ENCODE results near the gene COX18. TPM values are rescaled to one million over a fixed set of nuclear protein-coding genes. Genes with fewer than 3 reads are reported as not detected.

COX18 gene
- total RNA-seq, 4 donors from 2014 or later, result 10.9 to 20.1 (median 18.4) TPM

DNA sequence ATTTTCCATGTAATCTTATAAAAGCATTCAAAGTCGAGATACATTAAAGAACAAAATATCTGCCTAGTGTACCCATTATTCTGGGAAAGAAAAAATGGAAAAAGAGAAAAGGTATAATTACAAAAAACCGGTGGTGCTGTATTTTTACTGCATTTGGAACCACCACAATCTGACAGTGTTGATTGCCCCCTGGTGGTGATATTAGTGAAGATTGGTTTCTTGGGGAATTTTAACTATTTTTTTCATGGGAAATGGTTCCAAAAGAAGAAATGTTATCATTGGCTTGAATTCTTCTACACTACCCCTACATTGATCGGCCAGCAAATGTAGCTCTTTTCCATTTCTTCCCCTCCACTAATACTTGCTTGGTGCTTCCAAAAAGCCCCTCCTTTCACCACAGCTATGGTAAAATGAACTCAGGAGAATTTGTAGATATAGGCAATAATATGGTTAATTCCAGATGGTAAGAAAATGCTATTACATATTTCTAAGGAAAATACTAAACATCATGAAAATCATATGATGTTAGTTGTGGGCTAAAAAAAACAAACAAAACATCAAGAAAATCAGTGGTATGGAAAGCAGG lies 50.0 kb downstream of the COX18 start:
- H3K4me1 ChIP-seq, result no peaks in the 10 kb centered on the region
- H3K4me3 ChIP-seq, result no peak overlapping the region
- H3K27me3 ChIP-seq, result no peaks in the 10 kb centered on the region
- no peak for DNase-seq
- intact Hi-C loops (cut with DNase I; ENCODE audit: low total_unique reads), result loop anchor here (10.0 kb wide), 1 partner anchor 515 kb away; no protein-coding TSS in a partner anchor
- no peak overlapping the region for H3K27ac ChIP-seq
- in situ Hi-C loops (cut with MboI; ENCODE audit: low pct_ligation_motif_present in 1 of 4, low pct_unique_long_range_greater_than_20kb in 1 of 4, low sequenced_read_pairs in 3 of 4), result loop anchor here (10.0 to 25.0 kb wide), 5 partner anchors 307 to 732 kb away; no protein-coding TSS in a partner anchor
- TF ChIP-seq, protein P1, sequence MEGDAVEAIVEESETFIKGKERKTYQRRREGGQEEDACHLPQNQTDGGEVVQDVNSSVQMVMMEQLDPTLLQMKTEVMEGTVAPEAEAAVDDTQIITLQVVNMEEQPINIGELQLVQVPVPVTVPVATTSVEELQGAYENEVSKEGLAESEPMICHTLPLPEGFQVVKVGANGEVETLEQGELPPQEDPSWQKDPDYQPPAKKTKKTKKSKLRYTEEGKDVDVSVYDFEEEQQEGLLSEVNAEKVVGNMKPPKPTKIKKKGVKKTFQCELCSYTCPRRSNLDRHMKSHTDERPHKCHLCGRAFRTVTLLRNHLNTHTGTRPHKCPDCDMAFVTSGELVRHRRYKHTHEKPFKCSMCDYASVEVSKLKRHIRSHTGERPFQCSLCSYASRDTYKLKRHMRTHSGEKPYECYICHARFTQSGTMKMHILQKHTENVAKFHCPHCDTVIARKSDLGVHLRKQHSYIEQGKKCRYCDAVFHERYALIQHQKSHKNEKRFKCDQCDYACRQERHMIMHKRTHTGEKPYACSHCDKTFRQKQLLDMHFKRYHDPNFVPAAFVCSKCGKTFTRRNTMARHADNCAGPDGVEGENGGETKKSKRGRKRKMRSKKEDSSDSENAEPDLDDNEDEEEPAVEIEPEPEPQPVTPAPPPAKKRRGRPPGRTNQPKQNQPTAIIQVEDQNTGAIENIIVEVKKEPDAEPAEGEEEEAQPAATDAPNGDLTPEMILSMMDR (IDR thresholded peaks at IDR 0.05), result peak; percentile 50 to 67 (median 65)
- TF ChIP-seq POLR2AphosphoS5 (IDR thresholded peaks at IDR 0.05) (no peak), POLR2A (IDR thresholded peaks at IDR 0.05) (no peak)
- H3K36me3 ChIP-seq, result no peaks in the 10 kb centered on the region
- 2 to 4% methylated on average over 3 of the region's 3 CpGs for WGBS, 2 donors (ENCODE audit: low coverage in 1 of 2)
- H3K9me3 ChIP-seq, result no peaks in the 10 kb centered on the region

GRCh38 chr4:73018595-73018994 lies 50.9 kb downstream of the COX18 start:
- TF ChIP-seq POLR2AphosphoS5 (IDR thresholded peaks at IDR 0.05), result no peak
- TF ChIP-seq, protein P1 (IDR thresholded peaks at IDR 0.05), result no peak
- no peak for TF ChIP-seq POLR2A (IDR thresholded peaks at IDR 0.05)
- no peak for TF ChIP-seq EP300 (IDR thresholded peaks at IDR 0.05; ENCODE audit: low read depth)
- H3K9me3 ChIP-seq, result no peaks in the 10 kb centered on the region
- no peaks in the 10 kb centered on the region for H3K4me1 ChIP-seq
- H3K36me3 ChIP-seq, result no peaks in the 10 kb centered on the region
- intact Hi-C loops (cut with DNase I; ENCODE audit: low total_unique reads) (no loop called here), in situ Hi-C loops (cut with MboI; ENCODE audit: low pct_ligation_motif_present in 1 of 4, low pct_unique_long_range_greater_than_20kb in 1 of 4, low sequenced_read_pairs in 3 of 4) (loop anchor here (10.0 to 25.0 kb wide), 5 partner anchors 306 to 731 kb away; no protein-coding TSS in a partner anchor)
- no peak for DNase-seq
- no peaks in the 10 kb centered on the region for H3K27me3 ChIP-seq
- H3K27ac ChIP-seq, result no peak overlapping the region
- H3K4me3 ChIP-seq, result no peak overlapping the region
- WGBS, 2 donors (ENCODE audit: low coverage in 1 of 2), result 90 to 98% methylated on average over 6 of the region's 6 CpGs

- H3K36me3 ChIP-seq, result no peaks in the 10 kb centered on the region
- H3K27ac ChIP-seq, result no peak overlapping the region
- in situ Hi-C loops (cut with MboI; ENCODE audit: low pct_ligation_motif_present in 1 of 4, low pct_unique_long_range_greater_than_20kb in 1 of 4, low sequenced_read_pairs in 3 of 4), result loop anchor here (10.0 to 25.0 kb wide), 5 partner anchors 301 to 726 kb away; no protein-coding TSS in a partner anchor
- intact Hi-C loops (cut with DNase I; ENCODE audit: low total_unique reads), result no loop called here
- H3K27me3 ChIP-seq, result no peaks in the 10 kb centered on the region
- no peaks in the 10 kb centered on the region for H3K9me3 ChIP-seq
- TF ChIP-seq POLR2AphosphoS5 (IDR thresholded peaks at IDR 0.05) (no peak), EP300 (IDR thresholded peaks at IDR 0.05; ENCODE audit: low read depth) (no peak), POLR2A (IDR thresholded peaks at IDR 0.05) (no peak)
- TF ChIP-seq, protein P1 (IDR thresholded peaks at IDR 0.05), result no peak
- H3K4me3 ChIP-seq, result no peak overlapping the region
- H3K4me1 ChIP-seq, result no peaks in the 10 kb centered on the region
- WGBS, 2 donors (ENCODE audit: low coverage in 1 of 2), result 55 to 83% methylated on average over 1 of the region's 1 CpG
- DNase-seq, result no peak
Observed at GRCh38 chr4:73013310-73013709, 56.2 kb downstream of the COX18 start.

GRCh38 chr4:73012673-73013072 lies 56.8 kb downstream of the COX18 start:
- in situ Hi-C loops (cut with MboI; ENCODE audit: low pct_ligation_motif_present in 1 of 4, low pct_unique_long_range_greater_than_20kb in 1 of 4, low sequenced_read_pairs in 3 of 4), result loop anchor here (10.0 to 25.0 kb wide), 5 partner anchors 300 to 725 kb away; no protein-coding TSS in a partner anchor
- no peaks in the 10 kb centered on the region for H3K27me3 ChIP-seq
- H3K9me3 ChIP-seq, result no peaks in the 10 kb centered on the region
- TF ChIP-seq EP300 (IDR thresholded peaks at IDR 0.05; ENCODE audit: low read depth) (no peak), POLR2AphosphoS5 (IDR thresholded peaks at IDR 0.05) (no peak), POLR2A (IDR thresholded peaks at IDR 0.05) (no peak)
- TF ChIP-seq, protein P1 (IDR thresholded peaks at IDR 0.05), result no peak
- no peak overlapping the region for H3K4me3 ChIP-seq
- no peak overlapping the region for H3K27ac ChIP-seq
- intact Hi-C loops (cut with DNase I; ENCODE audit: low total_unique reads), result no loop called here
- H3K4me1 ChIP-seq, result no peaks in the 10 kb centered on the region
- H3K36me3 ChIP-seq, result no peaks in the 10 kb centered on the region
- 92% methylated on average over 4 of the region's 4 CpGs; no CpG with 5 or more reads in 1 of the 2 donors for WGBS, 2 donors (ENCODE audit: low coverage in 1 of 2)
- no peak for DNase-seq

Measured in transverse colon (tissue), 4 donors.